ENCODE results near the gene DRC3. TPM values are rescaled to one million over a fixed set of nuclear protein-coding genes. Genes with fewer than 3 reads are reported as not detected.

Gene DRC3
- polyA plus RNA-seq, 1 donor (not counting 4 experiments of a cell fraction or from before 2014, with no cell fraction given) = 0.69 TPM

DNA sequence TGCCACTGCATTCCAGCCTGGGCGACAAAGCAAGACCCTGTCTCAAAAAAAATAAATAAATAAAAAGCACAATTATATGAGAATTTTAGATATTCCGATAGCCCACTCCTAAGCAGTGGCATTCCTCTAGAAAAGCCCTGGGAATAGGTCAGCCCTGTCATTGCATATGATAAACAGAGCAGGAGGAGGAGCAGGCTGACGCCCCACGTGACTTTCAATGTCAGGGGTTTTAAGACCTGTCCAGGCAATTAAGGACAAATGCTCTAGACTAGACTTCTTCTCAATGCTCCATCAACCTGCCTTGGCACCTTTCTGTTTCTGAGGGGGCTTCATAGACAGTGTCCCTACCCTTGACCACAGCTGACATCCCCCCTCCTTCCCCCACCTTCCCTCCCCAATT lies 8.0 kb upstream of the DRC3 start:
- peaks cover 88% of the 10 kb centered on the region for H3K79me2 ChIP-seq (ENCODE audit: control insufficient read depth, insufficient read depth, low read length)
- DNase-seq (ENCODE audit: low read depth, low spot score) (no peak), FAIRE-seq (no peak)
- no peak overlapping the region for H3K4me2 ChIP-seq (ENCODE audit: control insufficient read depth, extremely low read depth, insufficient read depth, low read depth, low read length)
- no peak overlapping the region for H2AFZ ChIP-seq (ENCODE audit: control insufficient read depth, low read length)
- no peak for TF ChIP-seq EZH2 (IDR thresholded peaks at IDR 0.05; ENCODE audit: low read length)
- TF ChIP-seq, protein P1, sequence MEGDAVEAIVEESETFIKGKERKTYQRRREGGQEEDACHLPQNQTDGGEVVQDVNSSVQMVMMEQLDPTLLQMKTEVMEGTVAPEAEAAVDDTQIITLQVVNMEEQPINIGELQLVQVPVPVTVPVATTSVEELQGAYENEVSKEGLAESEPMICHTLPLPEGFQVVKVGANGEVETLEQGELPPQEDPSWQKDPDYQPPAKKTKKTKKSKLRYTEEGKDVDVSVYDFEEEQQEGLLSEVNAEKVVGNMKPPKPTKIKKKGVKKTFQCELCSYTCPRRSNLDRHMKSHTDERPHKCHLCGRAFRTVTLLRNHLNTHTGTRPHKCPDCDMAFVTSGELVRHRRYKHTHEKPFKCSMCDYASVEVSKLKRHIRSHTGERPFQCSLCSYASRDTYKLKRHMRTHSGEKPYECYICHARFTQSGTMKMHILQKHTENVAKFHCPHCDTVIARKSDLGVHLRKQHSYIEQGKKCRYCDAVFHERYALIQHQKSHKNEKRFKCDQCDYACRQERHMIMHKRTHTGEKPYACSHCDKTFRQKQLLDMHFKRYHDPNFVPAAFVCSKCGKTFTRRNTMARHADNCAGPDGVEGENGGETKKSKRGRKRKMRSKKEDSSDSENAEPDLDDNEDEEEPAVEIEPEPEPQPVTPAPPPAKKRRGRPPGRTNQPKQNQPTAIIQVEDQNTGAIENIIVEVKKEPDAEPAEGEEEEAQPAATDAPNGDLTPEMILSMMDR (optimal IDR thresholded peaks at IDR 0.05 in 1 of 3, IDR thresholded peaks at IDR 0.05 in 1 of 3, conservative IDR thresholded peaks at IDR 0.05 in 1 of 3; ENCODE audit: extremely low read depth in 1 of 3, insufficient read depth in 2 of 3, low read length in 3 of 3) = no peak
- H3K4me3 ChIP-seq (ENCODE audit: control insufficient read depth in 2 of 3, extremely low read depth in 1 of 3, insufficient read depth in 2 of 3, low read depth in 1 of 3, low read length in 3 of 3) = no peak overlapping the region
- no peak overlapping the region for H3K27ac ChIP-seq (ENCODE audit: control insufficient read depth, insufficient read depth, low read length)
- no peak overlapping the region for H3K9ac ChIP-seq (ENCODE audit: control insufficient read depth, extremely low read depth, insufficient read depth, low read length)
- H3K4me1 ChIP-seq (ENCODE audit: control insufficient read depth, extremely low read depth, insufficient read depth, low read length) = peaks cover 8% of the 10 kb centered on the region
- H4K20me1 ChIP-seq (ENCODE audit: control insufficient read depth, extremely low read depth, insufficient read depth, low read length) = no peaks in the 10 kb centered on the region
- no peaks in the 10 kb centered on the region for H3K9me1 ChIP-seq (ENCODE audit: control insufficient read depth, extremely low read depth, insufficient read depth, low read length)
- dilution Hi-C loops (cut with MboI; ENCODE audit: extremely low pct_ligation_motif_present, low sequenced_read_pairs) = no loop called here
- H3K27me3 ChIP-seq (ENCODE audit: control insufficient read depth, extremely low read depth, insufficient read depth, low read length) = no peaks in the 10 kb centered on the region
- H3K36me3 ChIP-seq (ENCODE audit: control insufficient read depth in 2 of 2, extremely low read depth in 1 of 2, insufficient read depth in 2 of 2, low read length in 2 of 2) = peaks cover 0 to 4% of the 10 kb centered on the region in 2 experiments
- no peaks in the 10 kb centered on the region for H3K9me3 ChIP-seq (ENCODE audit: control insufficient read depth, low read depth, low read length)

DNA sequence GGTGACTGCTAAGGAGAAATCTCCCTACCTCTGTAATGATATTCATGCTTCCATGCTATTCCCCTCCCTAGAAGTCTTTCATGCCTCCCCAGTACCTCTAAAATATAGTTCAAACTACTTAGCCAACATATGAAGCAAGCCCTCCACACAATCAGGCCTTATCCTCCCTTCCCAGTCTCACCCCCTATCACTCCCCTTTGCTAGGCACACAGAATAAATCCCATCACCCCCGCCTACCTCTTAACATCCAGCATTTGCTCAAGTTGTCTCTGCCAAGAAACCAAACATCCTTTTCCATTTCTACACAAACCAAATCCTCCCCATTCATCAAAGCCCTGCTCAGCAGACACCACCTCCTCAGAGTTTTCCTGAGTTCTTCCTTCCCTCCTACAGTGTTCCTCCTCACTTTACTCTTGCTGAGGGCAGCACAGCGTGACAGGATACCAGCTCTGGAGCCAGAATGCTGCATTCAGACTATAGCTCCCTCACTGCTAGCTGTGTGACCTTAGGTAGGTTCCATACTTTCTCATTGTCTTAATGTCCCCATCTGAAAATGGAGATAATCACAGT lies 7.4 kb upstream of the DRC3 start:
- Histone ChIP-seq H3K79me2 (ENCODE audit: control insufficient read depth, insufficient read depth, low read length) (peaks cover 86% of the 10 kb centered on the region), H3K4me2 (ENCODE audit: control insufficient read depth, extremely low read depth, insufficient read depth, low read depth, low read length) (no peak overlapping the region), H3K9me1 (ENCODE audit: control insufficient read depth, extremely low read depth, insufficient read depth, low read length) (no peaks in the 10 kb centered on the region), H3K4me1 (ENCODE audit: control insufficient read depth, extremely low read depth, insufficient read depth, low read length) (peaks cover 5% of the 10 kb centered on the region), H3K9ac (ENCODE audit: control insufficient read depth, extremely low read depth, insufficient read depth, low read length) (no peak overlapping the region), H3K36me3 (ENCODE audit: control insufficient read depth in 2 of 2, extremely low read depth in 1 of 2, insufficient read depth in 2 of 2, low read length in 2 of 2) (peaks cover 0 to 4% of the 10 kb centered on the region in 2 experiments), H3K9me3 (ENCODE audit: control insufficient read depth, low read depth, low read length) (no peaks in the 10 kb centered on the region), H3K4me3 (ENCODE audit: control insufficient read depth in 2 of 3, extremely low read depth in 1 of 3, insufficient read depth in 2 of 3, low read depth in 1 of 3, low read length in 3 of 3) (no peak overlapping the region), H3K27ac (ENCODE audit: control insufficient read depth, insufficient read depth, low read length) (no peak overlapping the region), H2AFZ (ENCODE audit: control insufficient read depth, low read length) (no peak overlapping the region), H4K20me1 (ENCODE audit: control insufficient read depth, extremely low read depth, insufficient read depth, low read length) (no peaks in the 10 kb centered on the region), H3K27me3 (ENCODE audit: control insufficient read depth, extremely low read depth, insufficient read depth, low read length) (no peaks in the 10 kb centered on the region)
- FAIRE-seq = no peak
- dilution Hi-C loops (cut with MboI; ENCODE audit: extremely low pct_ligation_motif_present, low sequenced_read_pairs) = no loop called here
- DNase-seq (ENCODE audit: low read depth, low spot score) = no peak
- TF ChIP-seq, protein P1 (optimal IDR thresholded peaks at IDR 0.05 in 1 of 3, IDR thresholded peaks at IDR 0.05 in 1 of 3, conservative IDR thresholded peaks at IDR 0.05 in 1 of 3; ENCODE audit: extremely low read depth in 1 of 3, insufficient read depth in 2 of 3, low read length in 3 of 3) = no peak
- no peak for TF ChIP-seq EZH2 (IDR thresholded peaks at IDR 0.05; ENCODE audit: low read length)
